ACC112 (cell line): ENCODE results near the gene ANTXR2.

Source experiments
- H2AFZ ChIP-seq: fragments of 200-600 bp; sonication (generic); one replicate; pipeline ENCODE4 v1.6.0; 2017; ENCODE audit warnings: antibody characterized with exemption, low read length; ENCODE audit not compliant: unreplicated experiment
- H3K27ac ChIP-seq: fragments of 200-600 bp; sonication (generic); 2 replicates; pipeline ENCODE4 v1.5.1; 2014; ENCODE audit warnings: low read depth, mild to moderate bottlenecking, antibody characterized with exemption, low read length, moderate library complexity
- H3K27me3 ChIP-seq: fragments of 200-600 bp; sonication (generic); 2 replicates; pipeline ENCODE4 v1.6.1; 2014; ENCODE audit warnings: mild to moderate bottlenecking, antibody characterized with exemption, low read length, moderate library complexity, mixed read lengths; ENCODE audit not compliant: insufficient read depth
- H3K36me3 ChIP-seq: fragments of 200-600 bp; sonication (generic); 2 replicates; pipeline ENCODE4 v1.6.1; 2016; ENCODE audit warnings: mild to moderate bottlenecking, antibody characterized with exemption, low read length, moderate library complexity, mixed read lengths; ENCODE audit not compliant: insufficient read depth
- H3K4me1 ChIP-seq: fragments of 200-600 bp; sonication (generic); one replicate; pipeline ENCODE4 v1.6.1; 2016; ENCODE audit warnings: low read length, mixed read lengths; ENCODE audit not compliant: insufficient read depth, unreplicated experiment, control insufficient read depth
- H3K4me3 ChIP-seq: fragments of 200-600 bp; sonication (generic); 2 replicates; pipeline ENCODE4 v1.5.1; 2014; ENCODE audit warnings: mild to moderate bottlenecking, low read depth, low read length
- H3K79me2 ChIP-seq: fragments of 200-600 bp; sonication (generic); one replicate; pipeline ENCODE4 v1.6.0; 2016; ENCODE audit warnings: low read length; ENCODE audit not compliant: control insufficient read depth, unreplicated experiment, insufficient read depth

Gene ANTXR2

GRCh38 chr4:80092847-80093246 is 19.8 kb upstream of the ANTXR2 start:
- no peaks in the 10 kb centered on the region for H3K27me3 ChIP-seq
- H3K4me1 ChIP-seq: peaks cover 10% of the 10 kb centered on the region
- H3K36me3 ChIP-seq: no peaks in the 10 kb centered on the region
- no peak overlapping the region for H3K4me3 ChIP-seq
- H2AFZ ChIP-seq: no peak overlapping the region
- H3K79me2 ChIP-seq: no peaks in the 10 kb centered on the region
- no peak overlapping the region for H3K27ac ChIP-seq

GRCh38 chr4:80092088-80092487 is 19.1 kb upstream of the ANTXR2 start:
- Histone ChIP-seq H3K27me3 (no peaks in the 10 kb centered on the region), H3K4me3 (no peak overlapping the region), H2AFZ (no peak overlapping the region), H3K4me1 (peaks cover 3% of the 10 kb centered on the region), H3K36me3 (no peaks in the 10 kb centered on the region), H3K79me2 (no peaks in the 10 kb centered on the region), H3K27ac (no peak overlapping the region)

- Histone ChIP-seq H3K27me3 (no peaks in the 10 kb centered on the region), H3K4me3 (no peak overlapping the region), H2AFZ (no peak overlapping the region), H3K79me2 (no peaks in the 10 kb centered on the region), H3K36me3 (no peaks in the 10 kb centered on the region), H3K4me1 (no peaks in the 10 kb centered on the region), H3K27ac (no peak overlapping the region)
Observed at GRCh38 chr4:80091688-80092087, 18.7 kb upstream of the ANTXR2 start.

- Histone ChIP-seq H3K27me3 (no peaks in the 10 kb centered on the region), H3K4me3 (no peak overlapping the region), H2AFZ (no peak overlapping the region), H3K79me2 (no peaks in the 10 kb centered on the region), H3K27ac (no peak overlapping the region), H3K4me1 (no peaks in the 10 kb centered on the region), H3K36me3 (no peaks in the 10 kb centered on the region)
Observed at GRCh38 chr4:80091184-80091583, 18.2 kb upstream of the ANTXR2 start.

- Histone ChIP-seq H3K27ac (no peak overlapping the region), H3K4me1 (no peaks in the 10 kb centered on the region), H3K27me3 (no peaks in the 10 kb centered on the region), H3K79me2 (no peaks in the 10 kb centered on the region), H3K4me3 (no peak overlapping the region), H2AFZ (no peak overlapping the region), H3K36me3 (no peaks in the 10 kb centered on the region)
Observed at GRCh38 chr4:80090090-80090489, 17.1 kb upstream of the ANTXR2 start.

- Histone ChIP-seq H3K4me1 (no peaks in the 10 kb centered on the region), H3K4me3 (no peak overlapping the region), H3K36me3 (no peaks in the 10 kb centered on the region), H3K79me2 (no peaks in the 10 kb centered on the region), H2AFZ (no peak overlapping the region), H3K27me3 (no peaks in the 10 kb centered on the region), H3K27ac (no peak overlapping the region)
Observed at GRCh38 chr4:80088471-80088870, 15.4 kb upstream of the ANTXR2 start.

- Histone ChIP-seq H3K4me3 (no peak overlapping the region), H3K79me2 (no peaks in the 10 kb centered on the region), H3K27ac (no peak overlapping the region), H3K27me3 (no peaks in the 10 kb centered on the region), H3K4me1 (no peaks in the 10 kb centered on the region), H2AFZ (no peak overlapping the region), H3K36me3 (no peaks in the 10 kb centered on the region)
Observed at GRCh38 chr4:80086296-80086695, 13.3 kb upstream of the ANTXR2 start.

GRCh38 chr4:80085081-80085480 is 12.1 kb upstream of the ANTXR2 start:
- Histone ChIP-seq H3K4me1 (no peaks in the 10 kb centered on the region), H3K27me3 (no peaks in the 10 kb centered on the region), H3K36me3 (no peaks in the 10 kb centered on the region)

GRCh38 chr4:80082693-80083092 is 9.7 kb upstream of the ANTXR2 start:
- H3K79me2 ChIP-seq: no peaks in the 10 kb centered on the region
- H3K4me1 ChIP-seq: peaks cover 8% of the 10 kb centered on the region
- no peaks in the 10 kb centered on the region for H3K36me3 ChIP-seq
- no peak overlapping the region for H3K27ac ChIP-seq
- H2AFZ ChIP-seq: no peak overlapping the region
- no peaks in the 10 kb centered on the region for H3K27me3 ChIP-seq
- no peak overlapping the region for H3K4me3 ChIP-seq

More at GRCh38 chr4:80085081-80085480, 12.1 kb upstream of the ANTXR2 start:
- H3K27ac ChIP-seq: no peak overlapping the region
- H2AFZ ChIP-seq: no peak overlapping the region
- no peak overlapping the region for H3K4me3 ChIP-seq
- no peaks in the 10 kb centered on the region for H3K79me2 ChIP-seq

GRCh38 chr4:80081566-80081965 is 8.5 kb upstream of the ANTXR2 start:
- H2AFZ ChIP-seq: no peak overlapping the region
- peaks cover 12% of the 10 kb centered on the region for H3K4me1 ChIP-seq
- no peak overlapping the region for H3K27ac ChIP-seq
- no peaks in the 10 kb centered on the region for H3K79me2 ChIP-seq
- H3K36me3 ChIP-seq: no peaks in the 10 kb centered on the region
- H3K4me3 ChIP-seq: no peak overlapping the region
- no peaks in the 10 kb centered on the region for H3K27me3 ChIP-seq

- Histone ChIP-seq H3K36me3 (no peaks in the 10 kb centered on the region), H3K4me3 (no peak overlapping the region), H3K27me3 (no peaks in the 10 kb centered on the region), H3K27ac (no peak overlapping the region), H3K4me1 (peaks cover 19% of the 10 kb centered on the region), H2AFZ (no peak overlapping the region), H3K79me2 (no peaks in the 10 kb centered on the region)
Observed at GRCh38 chr4:80079255-80079923, 6.4 kb upstream of the ANTXR2 start.
